HEK293 (cell line): ENCODE measurements around the gene POLD3.

ENCODE experiments used
- CTCF ChIA-PET: fragments of 350-600 bp; formaldehyde crosslinking; extraction: SDS; loops from one replicate; lab custom pipeline; 2021; ENCODE audit warnings: antibody characterized with exemption; lab: Yijun Ruan, JAX
- POLR2A ChIA-PET: fragments of 300-600 bp; formaldehyde crosslinking; extraction: SDS; loops from one replicate; lab custom pipeline; 2020; ENCODE audit warnings: antibody characterized with exemption, inconsistent platforms; lab: Yijun Ruan, JAX
- H3K27ac ChIP-seq: fragments of 200-500 bp; sonication (Bioruptor generic); 2 replicates; pipeline ENCODE4 v1.5.1; 2014; ENCODE audit warnings: low read depth, low read length, control low read depth, inconsistent platforms; ENCODE audit errors: extremely low read depth
- H3K36me3 ChIP-seq, 2 experiments: fragments of 200-500 bp in 1 of 2; sonication (Bioruptor generic) in 1 of 2; 1 replicate in 1 of 2; 2 replicates in 1 of 2; pipeline ENCODE4 v1.5.1; 2014 to 2017; ENCODE audit warnings: inconsistent platforms in 2 of 2, low read length in 2 of 2; ENCODE audit not compliant: control insufficient read depth in 2 of 2, insufficient read depth in 1 of 2
- H3K4me1 ChIP-seq: fragments of 200-500 bp; sonication (Bioruptor generic); 2 replicates; pipeline ENCODE4 v1.5.1; 2014; ENCODE audit warnings: mild to moderate bottlenecking, low read length, inconsistent platforms; ENCODE audit not compliant: control insufficient read depth, insufficient read depth
- H3K4me3 ChIP-seq: 2 replicates; pipeline ENCODE4 v1.5.1; 2011; ENCODE audit warnings: low read depth, mild to moderate bottlenecking, control low read depth, low read length, moderate library complexity
- H3K9me3 ChIP-seq: fragments of 200-500 bp; sonication (Bioruptor generic); 2 replicates; pipeline ENCODE4 v1.5.1; 2014; ENCODE audit warnings: low read depth, low read length, inconsistent platforms; ENCODE audit not compliant: control insufficient read depth, insufficient read depth
- KLF16 ChIP-seq: fragments of 450-650 bp; formaldehyde crosslinking; IDR thresholded peaks from 2 replicates; pipeline ENCODE4 v1.5.1; 2017; ENCODE audit warnings: missing biosample characterization, missing genetic modification characterization
- PBX3 ChIP-seq: sonication (generic); formaldehyde crosslinking; IDR thresholded peaks from 2 replicates; pipeline ENCODE4 v1.8.1; 2022; ENCODE audit warnings: mild to moderate bottlenecking, moderate library complexity, missing genetic modification reagents
- RBAK ChIP-seq: fragments of 450-650 bp; formaldehyde crosslinking; IDR thresholded peaks from 2 replicates; pipeline ENCODE4 v1.5.1; 2016; ENCODE audit warnings: missing biosample characterization, missing genetic modification characterization
- TCF7L2 ChIP-seq: IDR thresholded peaks from 2 replicates; pipeline ENCODE4 v1.6.1; 2011; ENCODE audit warnings: low read depth, mild to moderate bottlenecking, inconsistent platforms, low read length, moderate library complexity, borderline replicate concordance
- YY2 ChIP-seq: fragments of 450-650 bp; formaldehyde crosslinking; IDR thresholded peaks from 2 replicates; pipeline ENCODE4 v1.5.1; 2016; ENCODE audit warnings: missing biosample characterization, missing genetic modification characterization
- ZBTB20 ChIP-seq: fragments of 450-650 bp; formaldehyde crosslinking; IDR thresholded peaks from 2 replicates; pipeline ENCODE4 v1.5.1; 2016; ENCODE audit warnings: missing biosample characterization, missing genetic modification characterization
- ZBTB44 ChIP-seq: fragments of 450-650 bp; IDR thresholded peaks from 2 replicates; pipeline ENCODE4 v1.5.1; 2018; ENCODE audit warnings: missing biosample characterization, mild to moderate bottlenecking, missing genetic modification characterization
- ZNF138 ChIP-seq: fragments of 450-650 bp; formaldehyde crosslinking; IDR thresholded peaks from 2 replicates; pipeline ENCODE4 v1.5.1; 2016; ENCODE audit warnings: missing biosample characterization, missing genetic modification characterization, borderline replicate concordance
- ZNF157 ChIP-seq: fragments of 450-650 bp; formaldehyde crosslinking; IDR thresholded peaks from 2 replicates; pipeline ENCODE4 v1.5.1; 2016; ENCODE audit warnings: missing biosample characterization, missing genetic modification characterization
- ZNF184 ChIP-seq: fragments of 450-650 bp; IDR thresholded peaks from 2 replicates; pipeline ENCODE4 v1.5.1; 2018; ENCODE audit warnings: missing biosample characterization, mild to moderate bottlenecking, missing genetic modification characterization
- ZNF37A ChIP-seq: fragments of 450-650 bp; IDR thresholded peaks from 2 replicates; pipeline ENCODE4 v1.5.1; 2018; ENCODE audit warnings: missing biosample characterization, missing genetic modification characterization
- ZNF404 ChIP-seq: fragments of 450-650 bp; formaldehyde crosslinking; IDR thresholded peaks from 2 replicates; pipeline ENCODE4 v1.5.1; 2017; ENCODE audit warnings: missing biosample characterization, missing genetic modification characterization
- ZNF416 ChIP-seq: fragments of 450-650 bp; formaldehyde crosslinking; IDR thresholded peaks from 2 replicates; pipeline ENCODE4 v1.5.1; 2016; ENCODE audit warnings: missing biosample characterization, missing genetic modification characterization
- ZNF610 ChIP-seq: fragments of 450-650 bp; formaldehyde crosslinking; IDR thresholded peaks from 2 replicates; pipeline ENCODE4 v1.5.1; 2016; ENCODE audit warnings: missing biosample characterization, missing genetic modification characterization, borderline replicate concordance
- ZNF645 ChIP-seq: fragments of 450-650 bp; formaldehyde crosslinking; IDR thresholded peaks from 2 replicates; pipeline ENCODE4; 2016; ENCODE audit warnings: missing biosample characterization, missing genetic modification characterization
- ZNF747 ChIP-seq: fragments of 450-650 bp; formaldehyde crosslinking; IDR thresholded peaks from 2 replicates; pipeline ENCODE4 v1.5.1; 2016; ENCODE audit warnings: missing biosample characterization, missing genetic modification characterization
- ZSCAN18 ChIP-seq: fragments of 450-650 bp; formaldehyde crosslinking; IDR thresholded peaks from 2 replicates; pipeline ENCODE4 v1.5.1; 2016; ENCODE audit warnings: missing biosample characterization, missing genetic modification characterization
- TF ChIP-seq, protein P1 (sequence below): fragments of 450-650 bp; formaldehyde crosslinking; IDR thresholded peaks from 2 replicates; pipeline ENCODE4 v1.5.1; 2016; ENCODE audit warnings: missing biosample characterization, missing genetic modification characterization
- TF ChIP-seq, protein P2 (sequence below): fragments of 450-650 bp; formaldehyde crosslinking; IDR thresholded peaks from 2 replicates; pipeline ENCODE4 v1.5.1; 2016; ENCODE audit warnings: missing biosample characterization, missing genetic modification characterization

Gene POLD3

DNA sequence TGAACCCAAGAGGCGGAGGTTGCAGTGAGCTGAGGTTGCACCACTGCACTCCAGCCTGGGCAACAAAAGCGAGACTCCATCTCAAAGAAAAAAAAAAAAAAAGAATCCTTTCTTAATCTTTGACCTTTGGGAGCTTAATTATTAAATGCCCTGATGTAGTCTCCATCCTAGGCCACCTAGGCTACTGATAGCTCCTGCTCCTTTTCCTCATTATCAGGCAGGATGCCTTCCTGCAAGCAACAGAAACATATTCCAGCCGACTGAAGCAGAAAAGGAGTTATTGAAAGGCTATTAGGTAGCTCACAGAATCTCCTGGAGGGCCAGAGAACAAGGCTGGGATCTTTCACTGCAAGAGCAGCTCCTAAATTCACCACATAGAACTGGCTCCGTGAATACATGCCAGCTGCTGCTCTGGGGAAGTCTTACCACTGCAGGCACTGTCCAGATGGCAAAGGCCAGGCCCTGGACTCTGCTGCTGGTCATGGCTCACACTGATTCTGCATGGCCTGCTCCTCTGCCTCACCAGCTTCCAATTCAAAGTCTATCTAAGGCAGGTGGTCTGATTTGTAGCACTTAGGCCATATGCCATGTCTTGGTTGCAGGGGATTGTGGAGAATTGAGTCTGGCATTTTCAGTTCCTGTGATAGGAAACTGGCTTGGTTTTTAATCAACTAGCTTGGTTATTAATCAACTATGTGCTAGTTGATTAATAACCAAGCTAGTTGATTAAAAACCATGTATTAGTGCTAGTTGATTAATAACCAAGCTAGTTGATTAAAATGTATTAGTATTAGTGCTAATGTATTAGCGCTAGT lies 26.0 kb upstream of the POLD3 start:
- H3K4me3 ChIP-seq = no peak overlapping the region
- no peaks in the 10 kb centered on the region for H3K9me3 ChIP-seq
- CTCF ChIA-PET = interaction anchor here (0.7 to 8.6 kb wide), 7 partner anchors 11 to 1155 kb away, joined by 3 to 187 read pairs (median 6); no protein-coding TSS in a partner anchor
- no peaks in the 10 kb centered on the region for H3K36me3 ChIP-seq
- no peaks in the 10 kb centered on the region for H3K4me1 ChIP-seq
- POLR2A ChIA-PET = interaction anchor here (0.8 kb wide), 1 partner anchor 41 kb away, joined by 3 read pairs; no protein-coding TSS in a partner anchor
- TF ChIP-seq, protein P1, sequence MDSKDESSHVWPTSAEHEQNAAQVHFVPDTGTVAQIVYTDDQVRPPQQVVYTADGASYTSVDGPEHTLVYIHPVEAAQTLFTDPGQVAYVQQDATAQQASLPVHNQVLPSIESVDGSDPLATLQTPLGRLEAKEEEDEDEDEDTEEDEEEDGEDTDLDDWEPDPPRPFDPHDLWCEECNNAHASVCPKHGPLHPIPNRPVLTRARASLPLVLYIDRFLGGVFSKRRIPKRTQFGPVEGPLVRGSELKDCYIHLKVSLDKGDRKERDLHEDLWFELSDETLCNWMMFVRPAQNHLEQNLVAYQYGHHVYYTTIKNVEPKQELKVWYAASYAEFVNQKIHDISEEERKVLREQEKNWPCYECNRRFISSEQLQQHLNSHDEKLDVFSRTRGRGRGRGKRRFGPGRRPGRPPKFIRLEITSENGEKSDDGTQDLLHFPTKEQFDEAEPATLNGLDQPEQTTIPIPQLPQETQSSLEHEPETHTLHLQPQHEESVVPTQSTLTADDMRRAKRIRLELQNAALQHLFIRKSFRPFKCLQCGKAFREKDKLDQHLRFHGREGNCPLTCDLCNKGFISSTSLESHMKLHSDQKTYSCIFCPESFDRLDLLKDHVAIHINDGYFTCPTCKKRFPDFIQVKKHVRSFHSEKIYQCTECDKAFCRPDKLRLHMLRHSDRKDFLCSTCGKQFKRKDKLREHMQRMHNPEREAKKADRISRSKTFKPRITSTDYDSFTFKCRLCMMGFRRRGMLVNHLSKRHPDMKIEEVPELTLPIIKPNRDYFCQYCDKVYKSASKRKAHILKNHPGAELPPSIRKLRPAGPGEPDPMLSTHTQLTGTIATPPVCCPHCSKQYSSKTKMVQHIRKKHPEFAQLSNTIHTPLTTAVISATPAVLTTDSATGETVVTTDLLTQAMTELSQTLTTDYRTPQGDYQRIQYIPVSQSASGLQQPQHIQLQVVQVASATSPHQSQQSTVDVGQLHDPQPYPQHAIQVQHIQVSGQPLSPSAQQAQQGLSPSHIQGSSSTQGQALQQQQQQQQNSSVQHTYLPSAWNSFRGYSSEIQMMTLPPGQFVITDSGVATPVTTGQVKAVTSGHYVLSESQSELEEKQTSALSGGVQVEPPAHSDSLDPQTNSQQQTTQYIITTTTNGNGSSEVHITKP (tag by site-specific recombination) = no peak
- TF ChIP-seq, all 188 proteins: peak for 0
- H3K27ac ChIP-seq = no peak overlapping the region

- H3K27ac ChIP-seq = no peak overlapping the region
- CTCF ChIA-PET = interaction anchor here (0.5 to 8.6 kb wide), 6 partner anchors 31 to 313 kb away, joined by 3 to 187 read pairs (median 4); no protein-coding TSS in a partner anchor
- no peaks in the 10 kb centered on the region for H3K9me3 ChIP-seq
- TF ChIP-seq TCF7L2 (no peak), ZNF416 (tag by site-specific recombination) (no peak), ZBTB20 (no peak), ZNF184 (tag by site-specific recombination) (no peak), ZBTB44 (no peak), PBX3 (no peak), RBAK (tag by site-specific recombination) (no peak), ZNF37A (tag by site-specific recombination) (no peak), ZNF747 (tag by site-specific recombination) (no peak), KLF16 (tag by site-specific recombination) (no peak), ZNF138 (no peak), ZSCAN18 (tag by site-specific recombination) (no peak), ZNF157 (tag by site-specific recombination) (no peak), ZNF645 (tag by site-specific recombination) (no peak), ZNF610 (no peak), ZNF404 (tag by site-specific recombination) (no peak), YY2 (no peak)
- TF ChIP-seq, protein P2, sequence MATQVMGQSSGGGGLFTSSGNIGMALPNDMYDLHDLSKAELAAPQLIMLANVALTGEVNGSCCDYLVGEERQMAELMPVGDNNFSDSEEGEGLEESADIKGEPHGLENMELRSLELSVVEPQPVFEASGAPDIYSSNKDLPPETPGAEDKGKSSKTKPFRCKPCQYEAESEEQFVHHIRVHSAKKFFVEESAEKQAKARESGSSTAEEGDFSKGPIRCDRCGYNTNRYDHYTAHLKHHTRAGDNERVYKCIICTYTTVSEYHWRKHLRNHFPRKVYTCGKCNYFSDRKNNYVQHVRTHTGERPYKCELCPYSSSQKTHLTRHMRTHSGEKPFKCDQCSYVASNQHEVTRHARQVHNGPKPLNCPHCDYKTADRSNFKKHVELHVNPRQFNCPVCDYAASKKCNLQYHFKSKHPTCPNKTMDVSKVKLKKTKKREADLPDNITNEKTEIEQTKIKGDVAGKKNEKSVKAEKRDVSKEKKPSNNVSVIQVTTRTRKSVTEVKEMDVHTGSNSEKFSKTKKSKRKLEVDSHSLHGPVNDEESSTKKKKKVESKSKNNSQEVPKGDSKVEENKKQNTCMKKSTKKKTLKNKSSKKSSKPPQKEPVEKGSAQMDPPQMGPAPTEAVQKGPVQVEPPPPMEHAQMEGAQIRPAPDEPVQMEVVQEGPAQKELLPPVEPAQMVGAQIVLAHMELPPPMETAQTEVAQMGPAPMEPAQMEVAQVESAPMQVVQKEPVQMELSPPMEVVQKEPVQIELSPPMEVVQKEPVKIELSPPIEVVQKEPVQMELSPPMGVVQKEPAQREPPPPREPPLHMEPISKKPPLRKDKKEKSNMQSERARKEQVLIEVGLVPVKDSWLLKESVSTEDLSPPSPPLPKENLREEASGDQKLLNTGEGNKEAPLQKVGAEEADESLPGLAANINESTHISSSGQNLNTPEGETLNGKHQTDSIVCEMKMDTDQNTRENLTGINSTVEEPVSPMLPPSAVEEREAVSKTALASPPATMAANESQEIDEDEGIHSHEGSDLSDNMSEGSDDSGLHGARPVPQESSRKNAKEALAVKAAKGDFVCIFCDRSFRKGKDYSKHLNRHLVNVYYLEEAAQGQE (tag by site-specific recombination) = no peak
- H3K4me3 ChIP-seq = no peak overlapping the region
- no peaks in the 10 kb centered on the region for H3K36me3 ChIP-seq
- H3K4me1 ChIP-seq = no peaks in the 10 kb centered on the region
- POLR2A ChIA-PET = no interaction called here
Observed at GRCh38 chr11:74568028-74568427, 24.4 kb upstream of the POLD3 start.
